SK-N-SH (cell line): Measurements from ENCODE around the gene RNASE9.

Source experiments
- CTCF ChIP-seq: fragments of 200-600 bp; sonication (generic); IDR thresholded peaks from 2 replicates; pipeline ENCODE4 v1.6.1; 2017; ENCODE audit warnings: antibody characterized with exemption, mild to moderate bottlenecking, moderate library complexity
- EP300 ChIP-seq, 2 experiments: IDR thresholded peaks; 2 replicates each; pipeline versions ENCODE4 v1.4.0 to v1.6.1; 2012; ENCODE audit warnings: borderline replicate concordance in 1 of 2, low read depth in 1 of 2, low read length in 1 of 2
- EZH2phosphoT487 ChIP-seq: fragments of 200-600 bp; sonication (generic); IDR thresholded peaks from 2 replicates; pipeline ENCODE4 v1.6.1; 2017; ENCODE audit warnings: low read depth, mixed run types, mild to moderate bottlenecking, antibody characterized with exemption, moderate library complexity, borderline replicate concordance
- MAX ChIP-seq: IDR thresholded peaks from 2 replicates; pipeline ENCODE4 v1.4.0; 2012; ENCODE audit warnings: low read depth
- POLR2AphosphoS5 ChIP-seq: IDR thresholded peaks from 2 replicates; pipeline ENCODE4 v1.6.1; 2012; ENCODE audit warnings: low read depth, low read length
- REST ChIP-seq: IDR thresholded peaks from 2 replicates; pipeline ENCODE4 v1.6.1; 2012; ENCODE audit warnings: mild to moderate bottlenecking, low read depth, low read length, moderate library complexity
- RXRA ChIP-seq: IDR thresholded peaks from 2 replicates; pipeline ENCODE4 v1.4.0; 2012; ENCODE audit warnings: low read depth, mild to moderate bottlenecking, borderline replicate concordance
- SIN3A ChIP-seq: IDR thresholded peaks from 2 replicates; pipeline ENCODE4 v1.6.1; 2012; ENCODE audit warnings: low read depth, mild to moderate bottlenecking, low read length, moderate library complexity, borderline replicate concordance
- SMC3 ChIP-seq: IDR thresholded peaks from 2 replicates; pipeline ENCODE4 v1.6.1; 2012; ENCODE audit warnings: low read depth, low read length, improper control_type of control experiment
- TCF12 ChIP-seq: IDR thresholded peaks from 2 replicates; pipeline ENCODE4 v1.4.0; 2012
- USF1 ChIP-seq: IDR thresholded peaks from 2 replicates; pipeline ENCODE4 v1.4.0; 2012; ENCODE audit warnings: low read depth, borderline replicate concordance
- YY1 ChIP-seq: IDR thresholded peaks from 2 replicates; pipeline ENCODE4 v1.4.0; 2012; ENCODE audit warnings: low read depth, mild to moderate bottlenecking

GRCh38 chr14:20560961-20561360, at the start of gene RNASE9:
- no peak for TF ChIP-seq TCF12
- no peak for TF ChIP-seq CTCF
- TF ChIP-seq SMC3 = no peak
- no peak for TF ChIP-seq YY1
- TF ChIP-seq MAX = no peak
- no peak for TF ChIP-seq USF1
- TF ChIP-seq RXRA = no peak
- no peak for TF ChIP-seq EP300 (IDR thresholded peaks at IDR 0.05; ENCODE audit: borderline replicate concordance in 1 of 2, low read depth in 1 of 2, low read length in 1 of 2)
- TF ChIP-seq POLR2AphosphoS5 = no peak
- no peak for TF ChIP-seq REST
- TF ChIP-seq EZH2phosphoT487 = no peak
- no peak for TF ChIP-seq SIN3A
